Superior temporal gyrus (tissue), 1 donor: ENCODE results near the gene TNP1.

Experiments used
- DNase-seq: peaks from one replicate; pipeline ENCODE4 v3.0.0-alpha.2; 2016; ENCODE audit errors: extremely low spot score

The TNP1 gene

DNA sequence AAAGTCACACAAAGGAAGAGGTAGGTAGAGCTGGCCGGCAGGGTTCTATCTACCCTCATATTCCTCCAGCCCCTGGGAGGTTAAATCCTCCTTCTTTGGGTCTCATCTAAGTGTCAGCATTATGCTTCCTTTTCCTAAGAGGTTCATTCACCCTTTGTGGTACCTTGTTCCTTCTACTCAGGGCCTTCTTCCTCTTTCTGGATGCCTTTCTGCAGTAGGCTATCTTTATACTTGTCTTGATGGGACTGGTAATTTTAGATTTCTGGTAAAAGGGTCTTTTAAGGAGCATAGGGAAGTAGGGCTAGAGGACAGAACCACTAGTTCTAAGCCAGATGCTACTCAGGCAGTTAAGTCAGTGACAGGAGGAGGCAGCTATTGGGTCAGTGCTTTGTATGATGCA is 13.7 kb upstream of the TNP1 start:
- peak; percentile 13 for DNase-seq

DNA sequence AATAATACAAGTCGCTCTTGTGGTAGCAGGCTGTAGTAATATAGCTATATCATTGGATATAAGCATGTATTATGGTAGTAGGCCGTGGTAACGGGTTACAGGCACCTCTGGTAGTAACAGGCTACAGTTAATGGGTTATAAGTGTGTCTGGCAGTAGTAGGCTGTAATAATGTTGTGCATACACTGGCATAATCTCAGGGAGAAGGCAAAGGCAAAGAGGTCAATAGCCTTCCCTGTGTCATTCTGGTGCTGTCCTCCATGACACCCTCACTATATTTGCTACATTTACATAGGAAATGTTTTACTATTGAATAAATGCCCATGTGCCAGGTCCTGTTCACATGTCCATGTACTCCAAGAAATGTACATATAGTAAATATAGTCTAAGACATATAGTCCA is 12.8 kb upstream of the TNP1 start:
- no peak for DNase-seq

DNA sequence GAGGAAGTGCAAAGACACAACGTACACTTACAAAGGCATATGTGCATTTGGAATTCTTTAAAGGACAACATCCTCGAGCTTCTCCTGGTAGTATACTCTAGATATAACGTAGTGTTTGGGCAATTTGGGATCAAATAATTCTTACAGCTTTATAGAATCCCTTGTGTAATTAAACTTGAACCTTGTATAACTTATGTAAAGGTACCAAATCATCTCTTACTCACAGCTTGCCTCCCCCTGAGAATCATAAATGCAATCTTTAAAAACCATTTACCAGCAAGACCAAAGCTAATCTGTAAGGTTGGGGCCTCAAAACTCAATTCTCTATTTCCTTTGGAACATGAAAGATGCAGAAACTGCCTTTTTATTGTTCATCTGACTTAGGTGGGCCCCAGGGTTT is 12.2 kb upstream of the TNP1 start:
- DNase-seq, result no peak

DNA sequence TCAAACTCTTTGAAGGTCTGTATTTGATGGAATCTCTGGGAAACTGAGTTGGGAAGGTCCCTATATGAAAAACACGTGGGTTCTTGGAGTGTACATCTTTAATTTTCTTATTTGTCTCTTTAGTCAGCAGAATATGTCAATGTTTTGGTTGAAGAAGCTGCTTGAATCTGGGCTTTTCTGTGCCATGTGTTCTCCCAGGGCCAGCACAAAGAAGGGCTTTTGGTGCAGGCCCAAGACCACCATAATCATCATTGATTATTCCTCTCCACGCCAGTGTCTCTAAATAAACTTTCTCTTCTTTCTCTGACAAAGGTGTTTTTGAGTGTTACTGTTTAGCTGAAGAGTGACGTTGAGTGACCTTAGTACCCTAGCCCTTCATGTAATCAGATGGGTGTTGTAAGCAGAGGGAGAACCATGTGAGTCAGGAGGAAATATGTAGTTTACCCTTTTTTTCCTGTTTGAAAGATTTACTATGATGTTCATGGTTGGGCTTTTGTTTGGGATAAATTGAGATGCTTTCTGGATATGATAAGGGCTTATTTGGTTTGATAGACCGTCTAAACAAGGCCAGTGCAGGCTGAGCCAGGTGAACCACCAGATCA is 11.6 kb upstream of the TNP1 start:
- DNase-seq, result no peak

DNA sequence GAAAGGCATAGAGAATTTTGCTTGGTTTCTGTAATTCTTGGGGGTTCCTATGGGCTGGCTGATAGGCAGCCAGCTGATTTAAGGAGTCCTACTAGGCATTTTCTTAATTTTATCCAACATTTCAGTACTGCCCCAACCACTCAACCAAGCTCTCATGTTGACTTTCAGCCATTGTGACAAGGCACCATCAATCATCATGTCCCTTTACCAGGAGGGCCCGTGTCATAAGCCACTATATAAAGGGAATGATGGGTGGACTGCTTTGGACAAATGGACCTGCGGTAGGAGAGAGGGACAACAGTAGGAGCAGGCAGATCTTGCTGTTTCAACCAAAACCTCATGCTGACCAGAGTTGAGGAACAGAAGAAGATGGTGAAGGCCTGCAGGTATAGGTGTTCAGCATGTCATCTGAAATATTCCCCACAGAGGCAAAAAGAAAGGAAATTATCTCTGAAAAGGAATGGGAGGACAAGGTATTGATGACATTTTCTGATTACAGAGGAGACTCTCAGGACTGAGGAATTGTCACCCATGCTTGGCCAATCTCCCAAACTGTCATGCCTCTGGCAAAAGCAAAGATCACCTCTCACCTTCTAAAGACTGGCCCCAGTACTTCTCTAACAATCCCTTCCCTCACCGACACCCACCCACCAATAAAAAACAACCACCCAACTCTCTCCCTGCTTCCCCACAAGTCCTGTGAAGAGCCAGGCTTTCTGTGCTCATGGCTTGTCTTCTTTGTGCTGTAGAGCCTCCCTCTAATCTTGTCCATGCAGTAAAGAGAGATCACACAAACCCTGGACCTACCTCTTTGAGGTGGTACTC is 10.9 kb upstream of the TNP1 start:
- DNase-seq, result no peak

DNA sequence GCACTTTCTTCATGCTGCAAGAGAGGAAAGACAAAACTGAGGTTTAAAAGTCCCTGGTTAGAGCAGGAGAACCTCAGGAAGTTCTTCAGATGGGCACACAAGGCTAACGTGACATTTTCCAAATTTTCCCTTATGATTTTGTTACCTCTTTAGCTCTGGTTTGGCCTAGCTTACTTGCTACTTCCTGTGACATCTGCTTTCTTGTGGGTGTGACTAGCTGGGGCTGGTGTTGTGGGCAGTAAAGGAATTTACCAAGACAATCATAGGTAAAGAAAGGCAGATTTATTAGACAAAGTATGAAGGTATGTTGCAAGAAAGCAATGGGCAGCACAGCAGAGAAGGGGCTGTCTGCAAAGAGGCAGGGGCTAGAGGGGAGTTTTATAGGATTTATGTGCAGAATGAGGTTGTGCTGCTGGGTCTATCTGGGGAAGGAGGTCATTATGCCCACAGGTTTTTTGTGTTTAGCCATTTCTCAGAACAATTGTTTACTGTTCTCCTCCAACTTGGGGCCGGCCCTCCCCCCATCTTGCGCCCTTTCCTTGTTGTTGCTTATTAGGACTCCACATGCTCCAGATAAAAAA is 6.7 kb upstream of the TNP1 start:
- no peak for DNase-seq

DNA sequence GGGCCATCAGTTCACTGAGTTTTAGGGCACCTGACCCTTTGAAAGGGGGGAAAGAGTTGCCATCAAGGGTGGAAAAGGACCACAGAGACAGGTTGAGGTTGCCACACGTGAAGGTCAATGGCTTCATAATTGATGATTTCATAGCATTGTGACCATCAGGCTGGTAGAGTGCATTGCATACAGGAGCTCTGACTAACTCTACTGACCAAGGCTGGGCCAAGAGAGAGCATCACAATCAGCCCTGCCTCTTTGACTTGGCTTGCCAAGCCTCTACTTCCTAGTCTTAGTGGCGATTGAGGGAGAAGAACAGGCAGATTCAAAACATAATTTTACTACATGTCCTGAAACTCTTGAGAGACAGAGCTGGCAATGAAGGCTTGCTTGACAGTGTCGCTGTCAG is 5.8 kb upstream of the TNP1 start:
- DNase-seq, result no peak

DNA sequence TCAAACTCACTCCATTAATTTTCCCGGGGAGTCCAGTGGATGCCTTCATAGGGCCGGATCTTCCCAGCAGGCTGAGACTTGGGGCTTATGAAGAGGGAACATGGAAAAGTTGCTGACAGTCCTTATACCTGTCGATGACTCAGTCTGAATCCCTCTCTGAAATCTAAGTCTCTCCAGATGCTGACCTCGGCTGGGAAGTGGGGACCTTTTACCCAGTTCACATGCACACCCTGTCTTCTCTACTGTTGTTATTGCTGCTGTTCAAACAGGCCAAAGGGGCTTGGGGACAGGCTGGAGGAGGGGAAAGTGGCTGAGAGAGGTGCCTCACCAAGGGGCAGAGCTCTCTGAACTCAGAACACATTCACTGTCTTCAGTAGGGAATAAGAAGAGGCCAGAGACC is 4.1 kb upstream of the TNP1 start:
- DNase-seq, result no peak

DNA sequence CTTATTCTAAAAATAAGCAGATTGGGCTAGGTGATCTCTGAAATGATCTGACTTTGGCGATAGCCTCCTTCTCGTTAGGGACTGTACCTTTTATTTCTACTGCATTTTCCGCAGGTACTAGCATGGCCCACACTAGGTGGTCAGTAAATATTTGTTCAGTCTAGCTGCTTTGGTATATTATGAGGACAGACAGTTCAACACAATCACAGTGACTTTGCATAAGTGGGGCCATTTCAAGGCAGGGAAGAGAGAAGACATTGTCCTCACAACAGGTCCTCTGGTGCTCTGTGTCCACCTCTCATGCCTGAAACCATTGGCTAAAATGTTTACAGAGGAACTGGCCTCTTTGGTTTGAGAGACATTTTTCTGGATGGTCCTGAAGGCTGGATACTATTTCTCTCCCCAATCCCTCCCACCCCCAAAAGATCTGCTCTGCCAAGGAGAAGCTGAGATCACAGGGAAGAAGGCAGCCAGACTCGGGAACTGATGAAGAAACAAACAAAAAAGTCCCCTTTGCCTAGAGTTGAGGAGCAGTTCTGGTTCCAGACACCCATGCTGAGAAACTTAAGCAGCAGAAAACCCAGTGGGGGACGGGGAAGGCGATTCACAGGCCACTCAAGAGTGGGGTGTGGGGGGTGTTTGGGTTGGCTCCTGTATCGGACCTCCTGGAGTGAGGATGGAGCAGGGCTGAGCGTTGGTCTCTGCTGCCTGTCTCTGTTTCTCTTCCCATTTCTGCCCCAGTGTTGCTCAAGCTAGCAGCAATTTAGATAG is 2.9 kb upstream of the TNP1 start:
- DNase-seq, result no peak

DNA sequence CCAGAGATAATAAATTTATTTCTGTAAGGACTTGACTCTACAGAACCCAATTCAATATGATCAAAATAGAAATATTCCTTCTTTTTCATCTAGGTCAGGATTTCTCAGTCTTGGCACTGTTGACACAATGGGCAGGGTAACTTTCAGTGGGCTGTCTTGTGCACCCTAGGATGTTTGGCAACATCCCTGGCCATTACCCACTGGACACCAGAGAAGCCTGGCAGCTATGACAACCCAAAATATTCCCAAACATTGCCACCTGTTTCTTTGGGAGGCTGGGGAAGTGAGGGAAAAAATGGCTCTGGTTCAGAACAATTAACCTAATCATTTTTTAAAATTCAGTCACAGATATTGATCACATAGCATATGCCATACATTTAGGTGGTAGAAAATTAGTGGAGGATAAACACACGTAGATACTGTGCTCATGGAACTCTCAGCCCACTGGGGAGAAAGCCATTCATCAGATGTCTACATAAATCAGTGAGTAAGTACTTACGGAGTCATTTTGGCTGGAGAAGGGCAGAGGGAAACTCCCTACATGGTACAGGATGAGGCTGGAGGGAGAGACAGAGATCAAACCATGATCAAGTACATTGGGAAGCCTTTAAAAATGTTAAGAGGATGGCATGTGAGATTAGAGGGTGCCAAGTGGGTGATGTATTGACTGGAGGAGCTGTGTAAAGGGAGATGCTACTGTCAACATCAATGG is 718 bp upstream of the TNP1 start:
- DNase-seq, result no peak

DNA sequence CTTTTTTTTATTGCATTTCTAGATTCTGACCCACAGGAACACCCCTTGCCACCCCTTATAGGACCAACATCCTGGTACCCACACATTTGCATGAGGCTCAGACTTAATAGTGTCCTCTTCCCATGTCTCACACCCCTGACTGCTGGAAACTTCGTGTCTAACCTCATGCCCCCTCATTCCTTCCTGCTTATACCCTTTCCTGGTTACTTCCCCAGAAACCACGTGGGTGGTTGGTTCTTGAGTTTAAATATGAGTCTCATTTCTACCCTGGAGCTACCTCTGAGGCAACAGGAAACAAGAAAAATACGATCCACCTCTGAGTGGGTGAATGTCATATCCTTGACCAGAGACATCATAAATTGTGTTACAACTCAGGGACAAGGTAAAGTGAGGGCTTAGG is 1.6 kb downstream of the TNP1 start:
- DNase-seq, result no peak

DNA sequence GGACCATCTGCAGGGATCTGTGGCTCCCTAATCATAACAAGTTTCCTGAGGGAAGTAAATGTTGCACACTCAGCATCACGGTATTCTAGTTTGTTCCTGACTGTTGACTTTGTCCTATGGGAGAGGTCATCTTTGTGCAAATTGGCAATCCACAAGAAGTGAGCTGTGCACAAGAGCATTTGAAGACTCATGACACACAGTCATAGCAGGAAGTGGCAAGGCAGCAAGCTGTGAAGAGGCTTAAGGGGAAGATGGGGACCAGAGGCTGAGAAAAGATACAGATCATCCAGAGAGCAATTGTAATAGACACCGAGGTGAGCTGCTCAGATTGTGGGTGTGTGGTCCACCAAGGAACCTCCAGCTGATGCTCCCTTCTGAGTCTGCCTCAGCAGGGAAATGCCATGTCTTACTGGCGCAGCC is 2.7 kb downstream of the TNP1 start:
- no peak for DNase-seq

DNA sequence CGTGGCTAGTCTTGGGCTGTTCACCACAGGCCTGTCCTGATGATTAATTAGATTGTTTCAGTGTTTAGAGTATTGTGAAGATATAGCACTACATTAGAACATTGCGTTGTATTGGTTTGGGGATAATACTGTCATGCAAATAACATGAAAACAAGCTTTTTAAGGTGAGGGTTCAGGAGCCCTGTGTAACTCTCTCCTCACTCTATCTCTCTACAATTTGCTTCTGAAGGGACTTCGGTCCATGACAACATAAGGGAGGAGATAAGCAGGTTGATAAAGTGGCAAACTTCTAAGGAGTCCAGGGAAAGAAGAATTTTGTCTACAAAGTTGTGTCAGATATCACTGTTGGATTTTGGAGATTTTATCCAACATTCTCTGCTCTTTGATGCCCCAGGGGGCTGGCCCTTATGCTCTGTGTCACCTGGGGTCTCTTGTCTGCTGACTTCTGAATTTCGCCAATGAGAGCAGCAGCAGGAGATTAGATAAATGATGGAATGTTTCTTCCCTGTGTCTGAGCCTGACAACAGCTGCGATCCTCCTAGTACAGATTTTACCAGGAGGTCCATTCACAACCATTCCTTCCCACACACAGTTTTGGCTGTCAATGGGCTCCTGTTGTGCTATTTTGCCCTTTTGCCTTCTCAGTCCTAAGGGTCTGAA is 3.3 kb downstream of the TNP1 start:
- DNase-seq, result no peak

DNA sequence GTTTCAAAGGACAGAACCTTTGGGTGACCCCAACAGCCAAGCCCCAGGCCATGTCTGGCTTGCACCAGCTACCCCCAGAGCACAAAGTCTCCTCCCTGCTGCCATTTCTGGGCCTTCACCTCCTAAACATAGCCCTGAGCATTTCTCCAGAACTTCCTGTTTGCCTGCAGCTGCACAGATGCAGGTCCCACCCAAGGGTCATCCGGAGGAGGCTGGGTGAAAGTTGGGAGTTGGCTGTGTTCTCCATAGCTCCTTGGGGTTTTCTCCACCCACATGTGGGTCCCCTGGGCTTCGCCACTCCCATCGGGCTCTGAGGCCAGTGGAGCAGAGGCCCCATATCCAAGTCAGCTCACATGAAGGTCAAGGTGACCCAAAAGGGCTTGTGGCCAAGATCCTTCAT is 4.3 kb downstream of the TNP1 start:
- no peak for DNase-seq

DNA sequence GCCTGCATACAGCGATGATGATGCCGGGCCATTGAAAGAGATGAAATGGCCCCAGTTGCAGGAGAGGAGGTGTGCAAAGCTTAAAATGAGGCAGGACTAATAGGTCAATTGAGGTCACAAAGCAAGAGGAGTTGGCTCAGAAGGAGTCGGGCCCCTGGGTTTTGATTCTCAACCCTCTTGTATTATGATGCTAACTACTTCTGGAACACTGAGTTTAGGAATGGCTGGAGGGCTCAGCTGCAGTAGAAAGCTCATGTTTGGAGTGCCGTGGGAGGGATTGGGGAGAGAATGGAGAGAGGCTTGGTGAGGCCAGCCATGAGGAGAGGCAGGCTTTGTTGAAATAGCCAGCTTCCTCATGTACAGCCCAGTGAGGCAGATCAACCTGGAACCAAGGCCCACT is 4.8 kb downstream of the TNP1 start:
- DNase-seq, result no peak

DNA sequence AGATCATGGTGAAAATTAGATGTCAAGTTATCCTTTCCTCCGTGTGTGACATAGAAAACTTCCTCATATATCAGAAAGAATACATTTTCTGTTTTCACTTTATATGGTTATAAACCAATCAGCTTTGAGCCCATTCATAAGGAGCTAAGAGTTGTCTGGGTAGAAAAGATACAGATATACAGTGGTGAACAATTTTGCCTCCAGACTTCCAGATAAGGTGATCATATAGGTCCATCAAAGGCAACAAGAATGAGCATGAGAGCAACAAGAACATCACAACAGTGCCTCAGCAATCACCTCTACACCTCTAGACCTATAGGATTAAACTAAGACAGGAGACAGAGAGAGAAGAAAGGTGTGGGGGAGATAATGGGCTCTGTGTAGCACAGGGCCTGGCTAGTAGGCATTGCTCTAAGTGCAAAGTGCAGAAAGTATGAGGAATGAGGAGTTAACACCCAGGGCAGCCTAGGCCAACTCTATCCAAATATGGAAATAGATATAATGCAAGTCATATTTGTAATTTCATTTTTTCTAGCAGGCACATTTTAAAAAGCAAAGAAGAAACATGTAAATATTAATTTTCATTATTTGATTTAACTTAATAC is 8.3 kb downstream of the TNP1 start:
- no peak for DNase-seq

DNA sequence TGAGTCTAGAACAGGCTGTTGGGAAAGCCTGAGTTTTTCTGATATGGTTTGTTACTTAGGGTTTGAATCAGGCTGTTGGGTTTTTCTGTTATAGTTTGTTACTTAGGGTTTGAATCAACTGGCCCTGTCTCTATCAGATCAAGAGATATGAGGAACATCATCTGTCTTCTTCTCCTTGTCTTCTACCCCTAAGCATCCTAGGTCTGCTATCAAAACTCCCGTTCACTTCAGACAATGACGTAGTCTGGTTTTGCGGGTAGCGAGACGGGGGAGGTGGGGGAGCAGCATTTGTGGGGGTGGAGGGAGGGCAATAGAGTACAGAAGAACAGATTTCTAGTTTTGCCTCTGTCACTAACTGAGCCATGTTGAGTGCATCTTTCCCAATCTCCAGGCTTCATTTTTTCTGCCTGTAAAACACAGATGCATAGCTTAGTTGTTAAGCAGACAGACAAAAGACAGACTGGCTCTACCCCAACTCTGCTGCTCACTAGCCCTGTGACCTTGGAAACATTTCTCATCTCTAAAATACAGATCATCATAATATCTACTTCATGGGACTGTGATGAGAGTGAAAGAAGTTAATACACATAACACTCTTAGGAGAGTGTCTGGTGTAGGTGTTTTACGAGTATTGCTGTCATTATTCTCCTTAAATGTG is 9.1 kb downstream of the TNP1 start:
- DNase-seq, result peak; percentile 16

DNA sequence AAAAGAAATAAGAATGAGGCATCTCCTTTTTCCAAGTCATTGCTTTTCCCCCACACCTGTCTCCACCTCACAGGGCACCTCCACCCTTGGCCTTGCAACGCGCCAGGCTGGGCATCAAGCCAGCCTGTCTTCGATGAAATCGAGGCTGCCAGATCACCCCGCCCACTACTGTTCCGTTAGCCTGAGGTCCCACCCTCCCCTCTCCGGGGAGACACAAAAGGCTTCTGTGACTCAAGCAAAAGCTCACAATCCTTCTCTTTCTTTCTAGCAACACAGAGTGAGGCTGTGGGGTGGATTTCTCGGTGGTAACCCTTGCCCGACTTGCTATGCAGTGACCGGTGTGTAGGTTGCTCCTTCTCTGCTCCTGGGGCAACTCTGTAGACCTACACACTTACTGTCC is 9.9 kb downstream of the TNP1 start:
- peak; percentile 82 for DNase-seq

DNA sequence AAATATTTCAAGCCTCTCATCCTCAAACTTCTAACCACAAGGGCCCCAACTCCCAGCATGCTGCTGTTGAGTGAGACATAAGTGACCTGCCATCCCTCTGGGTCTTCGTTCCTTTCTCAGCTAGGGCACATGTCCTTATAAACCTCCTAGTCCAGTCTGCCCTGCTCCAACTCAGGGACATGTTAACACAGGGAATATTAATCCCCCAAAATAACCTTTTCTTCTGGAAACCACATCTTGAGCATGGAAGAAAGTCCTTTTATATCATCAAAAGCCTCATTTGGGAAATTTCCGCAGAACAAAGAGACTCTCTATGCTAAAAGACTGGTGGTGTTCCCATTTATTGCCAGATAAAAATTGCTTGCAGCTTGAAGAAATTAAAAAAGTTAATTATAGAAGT is 14.4 kb downstream of the TNP1 start:
- DNase-seq, result no peak

DNA sequence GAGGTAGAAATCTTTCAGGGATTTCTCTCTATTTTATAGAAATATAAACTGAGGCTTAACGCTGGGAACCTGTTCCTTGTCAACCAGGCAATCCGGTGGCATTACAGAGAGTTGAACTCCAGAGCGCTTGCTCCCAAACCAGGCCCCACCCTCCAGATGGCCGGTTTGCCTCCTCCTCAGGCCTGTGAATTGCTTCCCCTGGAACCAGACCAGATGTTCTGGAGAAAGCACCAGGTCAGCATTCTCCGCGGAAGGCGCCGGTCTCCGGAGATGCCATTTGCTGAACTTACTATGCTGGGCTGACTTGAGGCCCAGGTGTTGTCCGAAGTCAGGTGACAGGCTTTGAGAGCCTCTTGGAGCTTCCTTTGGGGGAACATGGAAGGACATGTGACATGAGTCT is 17.2 kb downstream of the TNP1 start:
- no peak for DNase-seq
